PC-3 (cell line): Measurements from ENCODE around the gene ATP1A2. TPM values are rescaled to one million over a fixed set of nuclear protein-coding genes. Genes with fewer than 3 reads are reported as not detected.

ENCODE experiments used
- ATAC-seq: fragments of 200-7000 bp; cut with Tn5 transposase; 2 replicates; pipeline ENCODE4 v1.9.1; 2020; ENCODE audit warnings: mild to moderate bottlenecking, moderate library complexity
- BruUV-seq: library from RNA; stranded (reverse); fragments of 400-500 nt; replicated peaks from 2 replicates; lab custom pipeline; 2021; lab: Mats Ljungman, UMichigan
- CTCF ChIA-PET: fragments of 300-600 bp; sonication (Branson Sonifier 250); formaldehyde crosslinking; loops from one replicate; lab custom pipeline; 2022; ENCODE audit warnings: antibody characterized with exemption; lab: Charles Lee
- POLR2A ChIA-PET: fragments of 300-600 bp; sonication (Branson Sonifier 250); formaldehyde crosslinking; loops from one replicate; lab custom pipeline; 2022; ENCODE audit warnings: antibody characterized with exemption; ENCODE audit not compliant: unreplicated experiment; lab: Charles Lee
- DNase-seq: peaks from one replicate; pipeline ENCODE4 v3.0.0-alpha.2; 2015
- H2AFZ ChIP-seq: fragments of 300-600 bp; sonication (generic); 2 replicates; pipeline ENCODE4 v1.6.0; 2016; ENCODE audit warnings: antibody characterized with exemption, low read length
- H3F3A ChIP-seq: fragments of 300-600 bp; sonication (generic); one replicate; pipeline ENCODE4 v1.6.0; 2017; ENCODE audit warnings: antibody characterized with exemption, low read length, control low read depth, mild to moderate bottlenecking; ENCODE audit not compliant: unreplicated experiment
- H3K27ac ChIP-seq: fragments of 300-600 bp; sonication (generic); 2 replicates; pipeline ENCODE4 v1.5.1; 2016; ENCODE audit warnings: mild to moderate bottlenecking, low read length
- H3K27me3 ChIP-seq: fragments of 300-600 bp; sonication (generic); 2 replicates; pipeline ENCODE4 v1.6.1; 2016; ENCODE audit warnings: low read length, mixed read lengths
- H3K36me3 ChIP-seq: fragments of 300-600 bp; sonication (generic); 2 replicates; pipeline ENCODE4 v1.6.1; 2016; ENCODE audit warnings: low read depth, mixed run types, low read length, mixed read lengths
- H3K4me1 ChIP-seq: fragments of 300-600 bp; sonication (generic); 2 replicates; pipeline ENCODE4 v1.5.1; 2016; ENCODE audit warnings: low read length; ENCODE audit not compliant: insufficient read depth
- H3K4me2 ChIP-seq: fragments of 300-600 bp; sonication (generic); 2 replicates; pipeline ENCODE4 v1.6.0; 2016; ENCODE audit warnings: low read length
- H3K4me3 ChIP-seq: fragments of 300-600 bp; sonication (generic); 2 replicates; pipeline ENCODE4 v1.5.1; 2016; ENCODE audit warnings: mild to moderate bottlenecking, low read length, mixed read lengths
- H3K79me2 ChIP-seq: fragments of 300-600 bp; sonication (generic); 2 replicates; pipeline ENCODE4 v1.6.1; 2017; ENCODE audit warnings: low read length, mixed read lengths
- H3K9ac ChIP-seq: fragments of 300-600 bp; sonication (generic); 2 replicates; pipeline ENCODE4 v1.6.0; 2016; ENCODE audit warnings: mild to moderate bottlenecking, low read length
- H3K9me2 ChIP-seq: fragments of 300-600 bp; sonication (generic); replicated peaks from 2 replicates; pipeline ENCODE4 v1.6.1; 2016; ENCODE audit warnings: mixed run types, low read length, mixed read lengths
- H3K9me3 ChIP-seq: fragments of 300-600 bp; sonication (generic); 2 replicates; pipeline ENCODE4 v1.6.1; 2016; ENCODE audit warnings: low read length, mixed read lengths
- H4K20me1 ChIP-seq: fragments of 300-600 bp; sonication (generic); 2 replicates; pipeline ENCODE4 v1.6.1; 2016; ENCODE audit warnings: low read length, mixed read lengths
- CTCF ChIP-seq: fragments of 300-600 bp; sonication (generic); conservative IDR thresholded peaks from 2 replicates; pipeline ENCODE4 v1.5.1; 2017; ENCODE audit warnings: antibody characterized with exemption, low read depth, mild to moderate bottlenecking, low read length
- EZH2 ChIP-seq: fragments of 300-600 bp; sonication (generic); IDR thresholded peaks from one replicate; pipeline ENCODE4 v1.6.1; 2017; ENCODE audit warnings: antibody characterized with exemption, mild to moderate bottlenecking, low read length; ENCODE audit not compliant: unreplicated experiment
- EZH2phosphoT487 ChIP-seq: fragments of 300-600 bp; sonication (generic); IDR thresholded peaks from 2 replicates; pipeline ENCODE4 v1.6.1; 2018; ENCODE audit warnings: mild to moderate bottlenecking, antibody characterized with exemption, low read length, borderline replicate concordance
- intact Hi-C: fragments of 100-400 bp; cut with micrococcal nuclease; formaldehyde crosslinking; loops from 2 replicates; pipeline ENCODE4 v1.9.0; 2023
- total RNA-seq: library from RNA; depleted of rRNA; stranded (reverse); fragments of >200 nt; gene quantifications from 2 replicates; pipeline ENCODE4 v1.2.3, GENCODE V29; 2014

The ATP1A2 gene
- total RNA-seq, 1 experiment from 2014 or later, result not detected

- H3K79me2 ChIP-seq, result no peaks in the 10 kb centered on the region
- H3K27me3 ChIP-seq, result no peaks in the 10 kb centered on the region
- no peak for DNase-seq
- no peak overlapping the region for H3K27ac ChIP-seq
- H3K36me3 ChIP-seq, result no peaks in the 10 kb centered on the region
- H3K9ac ChIP-seq, result no peak overlapping the region
- POLR2A ChIA-PET, result no interaction called here
- no peak overlapping the region for H2AFZ ChIP-seq
- H3F3A ChIP-seq, result no peaks in the 10 kb centered on the region
- TF ChIP-seq CTCF, result no peak
- TF ChIP-seq EZH2phosphoT487, result no peak
- TF ChIP-seq EZH2, result no peak
- no peaks in the 10 kb centered on the region for H4K20me1 ChIP-seq
- no peak overlapping the region for H3K4me2 ChIP-seq
- H3K9me2 ChIP-seq, result no peaks in the 10 kb centered on the region
- no peak overlapping the region for H3K4me3 ChIP-seq
- no peaks in the 10 kb centered on the region for H3K4me1 ChIP-seq
- BruUV-seq, result no TSS peak
- ATAC-seq, result no peak
- CTCF ChIA-PET, result no interaction called here
- intact Hi-C loops, result no loop called here
- no peaks in the 10 kb centered on the region for H3K9me3 ChIP-seq
Measured at GRCh38 chr1:160090760-160091159, 24.8 kb upstream of the ATP1A2 start.

- H3K9me2 ChIP-seq, result no peaks in the 10 kb centered on the region
- no peaks in the 10 kb centered on the region for H3F3A ChIP-seq
- TF ChIP-seq EZH2 (no peak), CTCF (no peak), EZH2phosphoT487 (no peak)
- no peaks in the 10 kb centered on the region for H4K20me1 ChIP-seq
- H3K4me1 ChIP-seq, result peaks cover 7% of the 10 kb centered on the region
- H3K27ac ChIP-seq, result no peak overlapping the region
- no peak overlapping the region for H3K9ac ChIP-seq
- no peaks in the 10 kb centered on the region for H3K9me3 ChIP-seq
- intact Hi-C loops, result no loop called here
- H3K79me2 ChIP-seq, result no peaks in the 10 kb centered on the region
- H3K36me3 ChIP-seq, result no peaks in the 10 kb centered on the region
- POLR2A ChIA-PET, result no interaction called here
- no peak overlapping the region for H3K4me3 ChIP-seq
- CTCF ChIA-PET, result no interaction called here
- BruUV-seq, result no TSS peak
- no peak for ATAC-seq
- H2AFZ ChIP-seq, result no peak overlapping the region
- H3K27me3 ChIP-seq, result no peaks in the 10 kb centered on the region
- DNase-seq, result no peak
- H3K4me2 ChIP-seq, result no peak overlapping the region
Measured at GRCh38 chr1:160091666-160092223, 23.8 kb upstream of the ATP1A2 start.

- Histone ChIP-seq H3K9me2 (no peaks in the 10 kb centered on the region), H3K4me1 (peaks cover 14% of the 10 kb centered on the region), H3K36me3 (no peaks in the 10 kb centered on the region), H3F3A (no peaks in the 10 kb centered on the region), H3K4me2 (no peak overlapping the region), H3K9ac (no peak overlapping the region), H3K4me3 (no peak overlapping the region), H2AFZ (no peak overlapping the region), H3K27ac (no peak overlapping the region), H4K20me1 (no peaks in the 10 kb centered on the region), H3K9me3 (no peaks in the 10 kb centered on the region), H3K27me3 (no peaks in the 10 kb centered on the region), H3K79me2 (0 out of 2 replicates have a peak, but pooled peaks cover 5% of the 10 kb centered on the region)
- POLR2A ChIA-PET, result no interaction called here
- no peak for DNase-seq
- CTCF ChIA-PET, result no interaction called here
- BruUV-seq, result no TSS peak
- TF ChIP-seq EZH2phosphoT487 (no peak), EZH2 (no peak), CTCF (no peak)
- intact Hi-C loops, result no loop called here
- no peak for ATAC-seq
Measured at GRCh38 chr1:160092366-160093068, 23.0 kb upstream of the ATP1A2 start.
